ENCODE measurements around the gene ABCC6. TPM values are rescaled to one million over a fixed set of nuclear protein-coding genes. Genes with fewer than 3 reads are reported as not detected.

The ABCC6 gene
- total RNA-seq, 2 donors from 2014 or later = 10.4 to 14.5 TPM

DNA sequence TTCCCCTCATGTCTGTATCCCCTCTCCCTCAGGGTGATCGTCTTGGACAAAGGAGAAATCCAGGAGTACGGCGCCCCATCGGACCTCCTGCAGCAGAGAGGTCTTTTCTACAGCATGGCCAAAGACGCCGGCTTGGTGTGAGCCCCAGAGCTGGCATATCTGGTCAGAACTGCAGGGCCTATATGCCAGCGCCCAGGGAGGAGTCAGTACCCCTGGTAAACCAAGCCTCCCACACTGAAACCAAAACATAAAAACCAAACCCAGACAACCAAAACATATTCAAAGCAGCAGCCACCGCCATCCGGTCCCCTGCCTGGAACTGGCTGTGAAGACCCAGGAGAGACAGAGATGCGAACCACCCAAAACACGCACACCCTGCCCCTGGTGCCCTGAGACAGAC is 82.2 kb downstream of the ABCC6 start:
- Histone ChIP-seq H3K27ac (no peak overlapping the region), H3K4me1 (no peaks in the 10 kb centered on the region), H3K9ac (ENCODE audit: low read depth in 2 of 2, low read length in 2 of 2) (no peak overlapping the region), H3K9me3 (no peaks in the 10 kb centered on the region), H3K36me3 (peaks cover 6% of the 10 kb centered on the region), H3K4me3 (no peak overlapping the region), H3K27me3 (no peaks in the 10 kb centered on the region)
- intact Hi-C loops (cut with DNase I) = no loop called here
- TF ChIP-seq, protein P1, sequence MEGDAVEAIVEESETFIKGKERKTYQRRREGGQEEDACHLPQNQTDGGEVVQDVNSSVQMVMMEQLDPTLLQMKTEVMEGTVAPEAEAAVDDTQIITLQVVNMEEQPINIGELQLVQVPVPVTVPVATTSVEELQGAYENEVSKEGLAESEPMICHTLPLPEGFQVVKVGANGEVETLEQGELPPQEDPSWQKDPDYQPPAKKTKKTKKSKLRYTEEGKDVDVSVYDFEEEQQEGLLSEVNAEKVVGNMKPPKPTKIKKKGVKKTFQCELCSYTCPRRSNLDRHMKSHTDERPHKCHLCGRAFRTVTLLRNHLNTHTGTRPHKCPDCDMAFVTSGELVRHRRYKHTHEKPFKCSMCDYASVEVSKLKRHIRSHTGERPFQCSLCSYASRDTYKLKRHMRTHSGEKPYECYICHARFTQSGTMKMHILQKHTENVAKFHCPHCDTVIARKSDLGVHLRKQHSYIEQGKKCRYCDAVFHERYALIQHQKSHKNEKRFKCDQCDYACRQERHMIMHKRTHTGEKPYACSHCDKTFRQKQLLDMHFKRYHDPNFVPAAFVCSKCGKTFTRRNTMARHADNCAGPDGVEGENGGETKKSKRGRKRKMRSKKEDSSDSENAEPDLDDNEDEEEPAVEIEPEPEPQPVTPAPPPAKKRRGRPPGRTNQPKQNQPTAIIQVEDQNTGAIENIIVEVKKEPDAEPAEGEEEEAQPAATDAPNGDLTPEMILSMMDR (IDR thresholded peaks at IDR 0.05) = no peak
- DNase-seq = no peak

DNA sequence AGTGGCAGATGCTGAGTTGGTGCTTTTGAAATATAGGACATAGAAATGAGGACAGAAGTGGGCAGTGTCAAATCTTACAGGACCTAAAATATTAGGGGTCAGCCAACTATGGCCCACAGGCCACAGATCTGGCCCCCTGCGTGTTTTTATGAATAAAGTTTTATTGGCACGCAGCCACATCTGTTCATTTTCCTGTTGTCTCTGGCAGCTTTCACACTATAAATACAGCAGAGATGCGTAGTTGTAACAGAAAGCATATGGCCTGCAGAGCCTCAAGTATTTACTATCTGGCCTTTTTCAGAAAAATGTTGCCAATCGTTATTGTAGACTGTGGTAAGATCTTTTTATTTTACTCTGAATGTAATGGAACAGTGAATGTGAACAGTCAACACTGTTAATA is 82.8 kb downstream of the ABCC6 start:
- intact Hi-C loops (cut with DNase I) = no loop called here
- Histone ChIP-seq H3K36me3 (peaks cover 6% of the 10 kb centered on the region), H3K27me3 (no peaks in the 10 kb centered on the region), H3K27ac (no peak overlapping the region), H3K4me3 (no peak overlapping the region), H3K9me3 (no peaks in the 10 kb centered on the region), H3K4me1 (no peaks in the 10 kb centered on the region), H3K9ac (ENCODE audit: low read depth in 2 of 2, low read length in 2 of 2) (no peak overlapping the region)
- DNase-seq = no peak
- TF ChIP-seq, protein P1 (IDR thresholded peaks at IDR 0.05) = no peak

DNA sequence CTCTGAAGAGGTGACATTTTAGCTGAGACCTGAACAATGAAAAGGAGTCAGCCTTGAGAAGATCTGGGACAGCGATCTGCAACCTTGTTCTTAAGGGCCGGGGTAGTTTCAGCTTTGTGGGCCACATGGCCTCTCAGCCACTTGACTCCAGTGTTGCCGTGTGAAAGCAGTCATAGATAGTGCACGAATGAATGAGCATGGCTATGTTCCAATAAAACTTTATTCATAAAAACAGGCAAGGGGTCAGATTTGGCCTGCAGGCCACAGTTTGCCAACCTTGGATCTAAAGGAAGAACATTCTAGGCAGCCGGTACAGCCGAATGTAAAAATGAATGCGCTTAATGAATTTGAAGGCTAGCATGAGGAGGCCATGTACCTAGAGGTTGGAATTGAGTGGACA is 83.5 kb downstream of the ABCC6 start:
- Histone ChIP-seq H3K9ac (ENCODE audit: low read depth in 2 of 2, low read length in 2 of 2) (no peak overlapping the region), H3K27me3 (no peaks in the 10 kb centered on the region), H3K36me3 (peaks cover 6% of the 10 kb centered on the region), H3K27ac (no peak overlapping the region), H3K4me3 (no peak overlapping the region), H3K4me1 (no peaks in the 10 kb centered on the region), H3K9me3 (no peaks in the 10 kb centered on the region)
- intact Hi-C loops (cut with DNase I) = no loop called here
- DNase-seq = no peak
- TF ChIP-seq, protein P1 (IDR thresholded peaks at IDR 0.05) = no peak

DNA sequence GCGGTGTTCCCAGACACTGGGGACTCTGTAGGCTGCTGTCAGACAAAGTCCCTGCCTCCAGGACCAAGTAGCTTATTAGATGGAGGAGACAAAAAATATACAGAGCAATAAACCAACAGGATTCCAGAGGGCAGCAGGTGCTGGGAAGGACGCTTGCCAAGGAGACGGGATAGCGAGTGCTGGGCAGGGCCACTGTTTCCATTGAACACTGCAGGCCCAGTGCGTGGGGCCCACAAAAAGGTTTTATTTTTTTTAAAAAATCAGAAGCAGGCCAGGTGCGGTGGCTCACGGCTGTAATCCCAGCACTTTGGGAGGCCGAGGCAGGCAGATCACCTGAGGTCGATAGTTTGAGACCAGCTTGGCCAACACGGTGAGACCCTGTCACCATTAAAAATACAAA is 84.2 kb downstream of the ABCC6 start:
- no peak for DNase-seq
- TF ChIP-seq, protein P1 (IDR thresholded peaks at IDR 0.05) = no peak

DNA sequence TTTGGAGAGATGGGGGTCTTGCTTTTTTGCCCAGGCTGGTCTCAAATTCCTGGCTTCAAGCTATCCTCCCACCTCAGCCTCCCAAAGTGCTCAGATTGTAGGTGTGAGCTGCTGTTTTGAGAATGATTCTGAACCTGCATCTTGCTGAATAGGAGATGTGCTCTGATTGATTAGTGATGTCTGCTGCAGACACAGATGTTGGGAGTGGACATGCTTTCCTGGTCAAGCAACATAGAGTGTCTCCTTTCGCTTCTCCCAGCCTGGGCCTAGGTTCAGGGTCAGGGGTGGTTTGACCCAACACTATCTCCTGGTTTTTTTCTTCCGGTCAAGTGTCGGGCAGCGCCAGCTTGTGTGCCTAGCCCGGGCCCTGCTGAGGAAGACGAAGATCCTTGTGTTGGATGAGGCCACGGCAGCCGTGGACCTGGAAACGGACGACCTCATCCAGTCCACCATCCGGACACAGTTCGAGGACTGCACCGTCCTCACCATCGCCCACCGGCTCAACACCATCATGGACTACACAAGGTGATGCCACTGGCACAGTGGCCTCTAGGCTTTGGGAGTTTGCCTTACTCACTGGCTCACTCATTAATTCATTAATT is 85.2 kb downstream of the ABCC6 start:
- no peaks in the 10 kb centered on the region for H3K9me3 ChIP-seq
- no peak overlapping the region for H3K27ac ChIP-seq
- DNase-seq = no peak
- TF ChIP-seq, protein P1 (IDR thresholded peaks at IDR 0.05) = no peak
- H3K4me3 ChIP-seq = no peak overlapping the region
- H3K27me3 ChIP-seq = no peaks in the 10 kb centered on the region
- H3K36me3 ChIP-seq = peaks cover 6% of the 10 kb centered on the region
- intact Hi-C loops (cut with DNase I) = no loop called here
- H3K4me1 ChIP-seq = no peaks in the 10 kb centered on the region
- no peak overlapping the region for H3K9ac ChIP-seq (ENCODE audit: low read depth in 2 of 2, low read length in 2 of 2)

More for the DNA sequence above, 84.2 kb downstream of the ABCC6 start:
- no peaks in the 10 kb centered on the region for H3K4me1 ChIP-seq
- no peaks in the 10 kb centered on the region for H3K27me3 ChIP-seq
- no peak overlapping the region for H3K4me3 ChIP-seq
- H3K27ac ChIP-seq = no peak overlapping the region
- H3K9me3 ChIP-seq = no peaks in the 10 kb centered on the region
- peaks cover 6% of the 10 kb centered on the region for H3K36me3 ChIP-seq
- H3K9ac ChIP-seq (ENCODE audit: low read depth in 2 of 2, low read length in 2 of 2) = no peak overlapping the region
- intact Hi-C loops (cut with DNase I) = no loop called here

All from colonic mucosa (tissue), 4 donors.